Suprapubic skin (tissue), 3 donors: ENCODE measurements around the gene ZNF691.

Source experiments
- POLR2A ChIP-seq, 2 donors: fragments of 450-650 bp; IDR thresholded peaks; one replicate each; pipeline ENCODE4 v1.6.1; 2017; ENCODE audit warnings: antibody characterized with exemption in 2 of 2, mild to moderate bottlenecking in 2 of 2, moderate library complexity in 2 of 2
- TF ChIP-seq, protein P1 (sequence below), 2 donors: fragments of 200-600 bp in 1 of 2; fragments of 450-650 bp in 1 of 2; sonication (generic) in 1 of 2; IDR thresholded peaks; one replicate each; pipeline ENCODE4 v1.5.1; 2016 to 2019; ENCODE audit warnings: antibody characterized with exemption in 2 of 2, mild to moderate bottlenecking in 1 of 2, moderate library complexity in 1 of 2

DNA sequence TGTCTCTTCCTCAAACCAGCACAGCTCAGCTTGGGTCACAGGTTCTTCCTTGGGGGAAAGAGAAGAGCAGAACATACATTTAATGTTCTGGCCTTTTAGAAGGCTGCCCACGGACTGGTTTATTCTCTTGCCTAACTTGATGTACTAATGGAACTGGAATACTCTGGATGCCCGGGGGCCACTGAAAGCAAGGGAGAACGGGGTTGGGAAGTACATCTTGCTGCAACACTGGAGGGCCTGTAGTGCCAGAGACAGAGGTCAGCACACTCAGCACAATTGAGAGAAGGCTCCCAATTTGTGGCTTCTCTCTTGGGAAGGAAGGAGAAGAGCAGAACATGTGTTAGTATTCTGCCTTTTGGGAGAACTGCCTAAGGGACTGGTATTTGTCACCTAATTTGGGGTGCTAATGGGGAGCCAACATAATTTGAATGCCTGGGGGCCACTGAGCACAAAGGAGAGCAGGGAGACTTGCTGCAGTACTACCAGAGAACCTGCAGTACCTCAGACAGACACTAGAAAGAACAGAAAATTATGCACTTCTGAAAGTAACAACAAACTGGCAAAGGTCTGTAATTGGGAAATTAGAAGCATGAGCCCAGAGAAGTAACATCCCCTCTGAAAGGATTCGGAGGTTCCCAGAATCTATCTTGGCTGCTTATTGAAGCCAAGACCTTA lies 14.1 kb downstream of the ZNF691 start:
- TF ChIP-seq, protein P1, sequence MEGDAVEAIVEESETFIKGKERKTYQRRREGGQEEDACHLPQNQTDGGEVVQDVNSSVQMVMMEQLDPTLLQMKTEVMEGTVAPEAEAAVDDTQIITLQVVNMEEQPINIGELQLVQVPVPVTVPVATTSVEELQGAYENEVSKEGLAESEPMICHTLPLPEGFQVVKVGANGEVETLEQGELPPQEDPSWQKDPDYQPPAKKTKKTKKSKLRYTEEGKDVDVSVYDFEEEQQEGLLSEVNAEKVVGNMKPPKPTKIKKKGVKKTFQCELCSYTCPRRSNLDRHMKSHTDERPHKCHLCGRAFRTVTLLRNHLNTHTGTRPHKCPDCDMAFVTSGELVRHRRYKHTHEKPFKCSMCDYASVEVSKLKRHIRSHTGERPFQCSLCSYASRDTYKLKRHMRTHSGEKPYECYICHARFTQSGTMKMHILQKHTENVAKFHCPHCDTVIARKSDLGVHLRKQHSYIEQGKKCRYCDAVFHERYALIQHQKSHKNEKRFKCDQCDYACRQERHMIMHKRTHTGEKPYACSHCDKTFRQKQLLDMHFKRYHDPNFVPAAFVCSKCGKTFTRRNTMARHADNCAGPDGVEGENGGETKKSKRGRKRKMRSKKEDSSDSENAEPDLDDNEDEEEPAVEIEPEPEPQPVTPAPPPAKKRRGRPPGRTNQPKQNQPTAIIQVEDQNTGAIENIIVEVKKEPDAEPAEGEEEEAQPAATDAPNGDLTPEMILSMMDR (IDR thresholded peaks at IDR 0.05) = no peak
- no peak for TF ChIP-seq POLR2A (IDR thresholded peaks at IDR 0.05)
